ENCODE data around the gene AGTR1. TPM values are rescaled to one million over a fixed set of nuclear protein-coding genes. Genes with fewer than 3 reads are reported as not detected.

Gene AGTR1
- total RNA-seq, 6 experiments from 2014 or later, result 23.9 to 46.5 (median 36.3) TPM

DNA sequence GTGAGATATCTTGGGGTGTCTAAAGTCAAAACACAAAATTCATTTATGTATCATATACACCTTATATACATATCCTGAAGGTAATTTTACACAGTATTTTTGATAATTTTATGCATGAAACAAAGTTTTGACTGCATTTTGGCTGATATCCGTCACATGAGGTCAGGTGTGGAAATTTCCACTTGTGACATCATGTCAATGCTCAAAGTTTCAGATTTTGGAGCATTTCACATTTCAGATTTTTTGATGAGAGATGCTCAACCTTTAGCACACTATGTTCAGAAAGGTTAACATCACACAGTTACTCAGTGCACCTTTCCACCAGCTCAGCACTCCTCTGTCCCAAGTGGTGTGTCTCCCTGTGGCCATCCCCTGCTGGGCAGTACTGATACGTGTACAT is 92.2 kb downstream of the AGTR1 start:
- H3K27me3 ChIP-seq, result no peaks in the 10 kb centered on the region
- TF ChIP-seq CTCF (IDR thresholded peaks at IDR 0.05), result no peak
- TF ChIP-seq POLR2A (IDR thresholded peaks at IDR 0.05), result no peak
- no peaks in the 10 kb centered on the region for H3K36me3 ChIP-seq
- intact Hi-C loops (cut with DNase I), result no loop called here
- ATAC-seq (no peak), DNase-seq (no peak)
- no peaks in the 10 kb centered on the region for H3K9me3 ChIP-seq
- no peaks in the 10 kb centered on the region for H3K4me1 ChIP-seq
- H3K27ac ChIP-seq, result no peak overlapping the region
- 82% methylated on average over 2 of the region's 2 CpGs for whole genome bisulfite sequencing (ENCODE audit: insufficient coverage, low coverage, low lambda C conversion rate, missing lambda C conversion rate)
- H3K4me3 ChIP-seq, result no peak overlapping the region

DNA sequence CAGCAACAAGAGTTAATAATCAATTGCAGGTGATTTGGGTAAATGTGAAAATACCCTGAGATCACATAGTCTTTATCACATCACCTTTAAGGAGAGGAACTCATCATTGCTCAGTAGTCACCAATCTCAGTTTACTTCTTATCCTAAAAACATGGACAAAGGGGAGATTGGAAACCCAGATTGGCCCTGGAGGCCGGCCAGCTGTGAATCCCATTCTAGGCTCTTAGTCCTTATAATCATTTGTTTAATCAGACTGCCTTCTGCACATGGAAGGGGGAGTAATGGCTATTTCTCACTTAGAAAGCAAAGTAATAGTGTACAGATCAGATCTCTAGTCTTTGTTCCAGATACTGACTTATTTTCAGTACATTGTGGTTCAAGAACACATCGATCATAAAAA is 92.7 kb downstream of the AGTR1 start:
- Histone ChIP-seq H3K9me3 (no peaks in the 10 kb centered on the region), H3K27ac (no peak overlapping the region), H3K27me3 (no peaks in the 10 kb centered on the region), H3K4me3 (no peak overlapping the region), H3K36me3 (no peaks in the 10 kb centered on the region), H3K4me1 (no peaks in the 10 kb centered on the region)
- intact Hi-C loops (cut with DNase I), result no loop called here
- 88% methylated on average over 2 of the region's 2 CpGs for WGBS (ENCODE audit: insufficient coverage, low coverage, low lambda C conversion rate, missing lambda C conversion rate)
- DNase-seq (no peak), ATAC-seq (no peak)
- TF ChIP-seq POLR2A (IDR thresholded peaks at IDR 0.05) (no peak), CTCF (IDR thresholded peaks at IDR 0.05) (no peak)

GRCh38 chr3:148790851-148791735 is 93.4 kb downstream of the AGTR1 start:
- no peak overlapping the region for H3K4me3 ChIP-seq
- no peaks in the 10 kb centered on the region for H3K36me3 ChIP-seq
- 59% methylated on average over 6 of the region's 6 CpGs for WGBS (ENCODE audit: insufficient coverage, low coverage, low lambda C conversion rate, missing lambda C conversion rate)
- intact Hi-C loops (cut with DNase I), result no loop called here
- H3K27ac ChIP-seq, result no peak overlapping the region
- no peaks in the 10 kb centered on the region for H3K27me3 ChIP-seq
- no peak for TF ChIP-seq POLR2A (IDR thresholded peaks at IDR 0.05)
- TF ChIP-seq CTCF (IDR thresholded peaks at IDR 0.05), result no peak
- DNase-seq (no peak), ATAC-seq (peak in 1 of 4 donors; percentile 34)
- H3K4me1 ChIP-seq, result no peaks in the 10 kb centered on the region
- H3K9me3 ChIP-seq, result no peaks in the 10 kb centered on the region

DNA sequence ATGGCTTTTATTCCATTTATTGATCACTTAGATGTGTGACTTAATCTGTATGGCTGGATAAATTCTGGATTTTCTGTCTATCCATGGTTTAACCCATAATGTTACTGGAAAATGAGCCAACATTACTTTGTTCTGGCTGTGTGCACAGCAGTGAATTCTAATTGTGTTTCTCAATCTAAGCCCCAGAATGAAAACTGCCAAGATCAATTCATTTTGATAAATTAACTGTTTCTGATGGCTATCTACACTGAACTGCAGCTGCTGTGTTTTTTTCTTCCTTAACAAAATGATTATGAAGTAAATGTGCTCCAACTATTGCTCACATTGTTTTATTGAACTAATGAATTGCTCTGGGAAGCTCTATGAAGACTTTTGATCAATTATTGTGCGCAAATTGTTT is 94.2 kb downstream of the AGTR1 start:
- no peak overlapping the region for H3K4me3 ChIP-seq
- intact Hi-C loops (cut with DNase I), result no loop called here
- no peak overlapping the region for H3K27ac ChIP-seq
- ATAC-seq, result no peak
- WGBS (ENCODE audit: insufficient coverage, low coverage, low lambda C conversion rate, missing lambda C conversion rate), result 100% methylated on average over 1 of the region's 1 CpG
- H3K36me3 ChIP-seq, result no peaks in the 10 kb centered on the region
- H3K9me3 ChIP-seq, result no peaks in the 10 kb centered on the region
- H3K4me1 ChIP-seq, result no peaks in the 10 kb centered on the region
- no peak for TF ChIP-seq POLR2A (IDR thresholded peaks at IDR 0.05)
- TF ChIP-seq CTCF (IDR thresholded peaks at IDR 0.05), result no peak
- no peak for DNase-seq
- H3K27me3 ChIP-seq, result no peaks in the 10 kb centered on the region

Data from right lobe of liver (tissue), 6 donors.